ENCODE measurements around the gene JMJD8.

The JMJD8 gene

DNA sequence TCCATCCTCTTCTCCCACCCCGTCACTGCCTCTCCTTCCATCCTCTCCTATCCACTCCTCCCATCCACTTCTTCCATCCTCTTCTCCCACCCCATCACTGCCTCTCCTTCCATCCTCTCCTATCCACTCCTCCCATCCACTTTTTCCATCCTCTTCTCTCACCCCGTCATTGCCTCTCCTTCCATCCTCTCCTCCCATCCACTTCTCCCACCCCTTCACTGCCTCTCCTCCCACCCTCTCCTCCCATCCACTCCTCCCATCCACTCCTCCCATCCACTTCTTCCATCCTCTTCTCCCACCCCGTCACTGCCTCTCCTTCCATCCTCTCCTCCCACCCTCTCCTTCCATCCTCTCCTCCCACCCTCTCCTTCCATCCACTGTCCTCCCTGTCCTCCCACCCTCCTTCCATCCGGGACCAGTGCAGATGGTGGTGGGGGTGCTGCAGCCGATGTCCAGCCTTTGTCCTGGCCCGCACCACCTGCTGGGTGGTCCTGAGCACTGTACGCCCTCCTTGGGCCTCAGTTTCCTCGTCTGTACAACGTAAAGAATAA, 52.3 kb downstream of the JMJD8 start:
- no peak overlapping the region for H3K27ac ChIP-seq
- DNase-seq (ENCODE audit: low read depth, low spot score): no peak

All from epithelial cell of prostate (primary cell).